Measurements from ENCODE around the gene UBB. TPM values are rescaled to one million over a fixed set of nuclear protein-coding genes. Genes with fewer than 3 reads are reported as not detected.
A peak's percentile ranks its signal among the peaks of the same experiment; 100 is the strongest.

Gene UBB
- total RNA-seq, 2 experiments from 2014 or later: 1,291 to 2,854 TPM

- TF ChIP-seq EZH2phosphoT487 (IDR thresholded peaks at IDR 0.05; ENCODE audit: borderline replicate concordance, low read depth, low read length) (no peak), CTCF (conservative IDR thresholded peaks at IDR 0.05; ENCODE audit: low read length) (no peak)
- POLR2A ChIA-PET: no interaction called here
- peaks cover 26% of the 10 kb centered on the region for H3K4me1 ChIP-seq (ENCODE audit: insufficient read depth, low read length, poor library complexity, severe bottlenecking)
- H3K79me2 ChIP-seq (ENCODE audit: insufficient read depth, low read depth, low read length): no peaks in the 10 kb centered on the region
- H3K9me3 ChIP-seq (ENCODE audit: low read length): no peaks in the 10 kb centered on the region
- H3K36me3 ChIP-seq (ENCODE audit: insufficient read depth, low read length): no peaks in the 10 kb centered on the region
- peak overlapping the region; percentile 63; the same call in 1 of the 2 replicates for H2AFZ ChIP-seq (ENCODE audit: low read length)
- BruUV-seq (replicated peaks): no TSS peak
- intact Hi-C loops (cut with micrococcal nuclease; ENCODE audit: unreplicated experiment): no loop called here
- CTCF ChIA-PET (ENCODE audit: unreplicated experiment): interaction anchor here (0.6 kb wide), 1 partner anchor 115 kb away, joined by 17 read pairs; no protein-coding TSS in a partner anchor
- no peaks in the 10 kb centered on the region for H3K9me2 ChIP-seq (ENCODE audit: insufficient read depth, low read length)
- H3K4me2 ChIP-seq (ENCODE audit: low read length): peak overlapping the region; percentile 58
- no peak for DNase-seq (ENCODE audit: low spot score)
- peak overlapping the region; percentile 25 for H3K4me3 ChIP-seq (ENCODE audit: low read depth, low read length, poor library complexity, severe bottlenecking)
- no peaks in the 10 kb centered on the region for H4K20me1 ChIP-seq (ENCODE audit: insufficient read depth, low read length)
- no peak overlapping the region for H3K27ac ChIP-seq (ENCODE audit: low read depth, low read length, poor library complexity, severe bottlenecking)
These were observed 26.1 kb downstream of the UBB start for GRCh38 chr17:16406742-16407674.

GRCh38 chr17:16407911-16408588 is 27.2 kb downstream of the UBB start:
- no peaks in the 10 kb centered on the region for H3K79me2 ChIP-seq (ENCODE audit: insufficient read depth, low read depth, low read length)
- no peaks in the 10 kb centered on the region for H3K36me3 ChIP-seq (ENCODE audit: insufficient read depth, low read length)
- H3K9me2 ChIP-seq (ENCODE audit: insufficient read depth, low read length): no peaks in the 10 kb centered on the region
- peak overlapping the region; percentile 46 for H3K4me2 ChIP-seq (ENCODE audit: low read length)
- H3K9me3 ChIP-seq (ENCODE audit: low read length): no peaks in the 10 kb centered on the region
- peak overlapping the region; percentile 4 for H3K4me3 ChIP-seq (ENCODE audit: low read depth, low read length, poor library complexity, severe bottlenecking)
- peak overlapping the region; percentile 75 for H2AFZ ChIP-seq (ENCODE audit: low read length)
- ChIA-PET CTCF (ENCODE audit: unreplicated experiment) (no interaction called here), POLR2A (interaction anchor here (1.0 kb wide), 1 partner anchor 31 kb away, joined by 3 read pairs; no protein-coding TSS in a partner anchor)
- H3K27ac ChIP-seq (ENCODE audit: low read depth, low read length, poor library complexity, severe bottlenecking): peak overlapping the region; percentile 39
- no peaks in the 10 kb centered on the region for H4K20me1 ChIP-seq (ENCODE audit: insufficient read depth, low read length)
- H3K4me1 ChIP-seq (ENCODE audit: insufficient read depth, low read length, poor library complexity, severe bottlenecking): peaks cover 26% of the 10 kb centered on the region
- intact Hi-C loops (cut with micrococcal nuclease; ENCODE audit: unreplicated experiment): no loop called here
- TF ChIP-seq CTCF (conservative IDR thresholded peaks at IDR 0.05; ENCODE audit: low read length): no peak
- no peak for TF ChIP-seq EZH2phosphoT487 (IDR thresholded peaks at IDR 0.05; ENCODE audit: borderline replicate concordance, low read depth, low read length)
- DNase-seq (ENCODE audit: low spot score): peak; percentile 70
- no TSS peak for BruUV-seq (replicated peaks)
